A549 (cell line): ENCODE measurements around the gene PXK.

Source experiments
- CTCF ChIP-seq: fragments of >200 bp; sonication (Bioruptor Twin); formaldehyde crosslinking; IDR thresholded peaks from 3 replicates; pipeline ENCODE4 v1.5.1; 2016
- ELK1 ChIP-seq: fragments of 150-350 bp; IDR thresholded peaks from 2 replicates; pipeline ENCODE4 v1.6.1; 2014; ENCODE audit warnings: low read depth, mild to moderate bottlenecking, low read length
- ESRRA ChIP-seq: fragments of 150-350 bp; IDR thresholded peaks from 2 replicates; pipeline ENCODE4 v1.6.1; 2014; ENCODE audit warnings: mild to moderate bottlenecking, low read length, borderline replicate concordance
- HDAC2 ChIP-seq: fragments of 200-600 bp; sonication (generic); IDR thresholded peaks from 2 replicates; pipeline ENCODE4 v1.6.1; 2016
- MAX ChIP-seq: IDR thresholded peaks from 2 replicates; pipeline ENCODE4 v1.6.1; 2012
- POLR2A ChIP-seq: IDR thresholded peaks from 2 replicates; pipeline ENCODE4 v1.6.1; 2012; ENCODE audit warnings: mild to moderate bottlenecking, low read length
- POLR2AphosphoS2 ChIP-seq: conservative IDR thresholded peaks from 2 replicates; pipeline ENCODE4 v1.6.1; 2012; ENCODE audit warnings: low read length, improper control_type of control experiment, inconsistent platforms
- RAD21 ChIP-seq, 2 experiments: fragments of >200 bp in 1 of 2; sonication (Bioruptor Twin) in 1 of 2; formaldehyde crosslinking in 1 of 2; IDR thresholded peaks in 1 of 2; conservative IDR thresholded peaks in 1 of 2; 2 replicates in 1 of 2; 3 replicates in 1 of 2; pipeline ENCODE4 v1.6.1; 2012 to 2018; ENCODE audit warnings: inconsistent platforms in 1 of 2
- RCOR1 ChIP-seq: fragments of 150-350 bp; IDR thresholded peaks from 2 replicates; pipeline ENCODE4 v1.6.1; 2014; ENCODE audit warnings: antibody characterized with exemption, low read length, low read depth
- RFX5 ChIP-seq: fragments of 450-650 bp; IDR thresholded peaks from 2 replicates; pipeline ENCODE4 v1.7.1; 2014; ENCODE audit warnings: antibody characterized with exemption, mild to moderate bottlenecking, moderate library complexity

- TF ChIP-seq MAX (peak; percentile 88), HDAC2 (no peak), ELK1 (no peak), POLR2A (no peak), RFX5 (no peak), CTCF (no peak), RCOR1 (no peak), POLR2AphosphoS2 (no peak), ESRRA (no peak), RAD21 (conservative IDR thresholded peaks at IDR 0.05 in 1 of 2, IDR thresholded peaks at IDR 0.05 in 1 of 2) (peak; percentile 11 to 42; a peak in 2 of 5 replicates)
These were observed 138.6 kb downstream of the PXK start for GRCh38 chr3:58471025-58471887.
